Measurements from ENCODE around the gene FBXO10.
"Not testable (repeated sequence)": the region's sequence is repeated elsewhere in the genome, so short reads cannot be mapped to it uniquely, and the experiment has no call there.

DNA sequence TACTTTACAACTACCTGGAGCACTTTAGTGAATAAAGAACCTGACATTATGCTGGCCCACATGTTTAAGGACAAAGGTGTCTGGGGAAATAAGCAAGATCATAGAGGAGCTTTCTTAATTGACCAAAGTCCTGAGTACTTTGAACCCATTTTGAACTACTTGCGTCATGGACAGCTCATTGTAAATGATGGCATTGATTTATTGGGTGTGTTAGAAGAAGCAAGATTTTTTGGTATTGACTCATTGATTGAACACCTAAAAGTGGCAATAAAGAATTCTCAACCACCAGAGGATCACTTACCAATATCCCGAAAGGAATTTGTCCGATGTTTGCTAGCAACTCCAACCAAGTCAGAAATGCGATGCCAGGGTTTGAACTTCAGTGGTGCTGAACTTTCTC is 98.7 kb downstream of the FBXO10 start:
- TF ChIP-seq, protein P1, sequence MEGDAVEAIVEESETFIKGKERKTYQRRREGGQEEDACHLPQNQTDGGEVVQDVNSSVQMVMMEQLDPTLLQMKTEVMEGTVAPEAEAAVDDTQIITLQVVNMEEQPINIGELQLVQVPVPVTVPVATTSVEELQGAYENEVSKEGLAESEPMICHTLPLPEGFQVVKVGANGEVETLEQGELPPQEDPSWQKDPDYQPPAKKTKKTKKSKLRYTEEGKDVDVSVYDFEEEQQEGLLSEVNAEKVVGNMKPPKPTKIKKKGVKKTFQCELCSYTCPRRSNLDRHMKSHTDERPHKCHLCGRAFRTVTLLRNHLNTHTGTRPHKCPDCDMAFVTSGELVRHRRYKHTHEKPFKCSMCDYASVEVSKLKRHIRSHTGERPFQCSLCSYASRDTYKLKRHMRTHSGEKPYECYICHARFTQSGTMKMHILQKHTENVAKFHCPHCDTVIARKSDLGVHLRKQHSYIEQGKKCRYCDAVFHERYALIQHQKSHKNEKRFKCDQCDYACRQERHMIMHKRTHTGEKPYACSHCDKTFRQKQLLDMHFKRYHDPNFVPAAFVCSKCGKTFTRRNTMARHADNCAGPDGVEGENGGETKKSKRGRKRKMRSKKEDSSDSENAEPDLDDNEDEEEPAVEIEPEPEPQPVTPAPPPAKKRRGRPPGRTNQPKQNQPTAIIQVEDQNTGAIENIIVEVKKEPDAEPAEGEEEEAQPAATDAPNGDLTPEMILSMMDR (IDR thresholded peaks at IDR 0.05), result not testable (repeated sequence)
- TF ChIP-seq POLR2A (IDR thresholded peaks at IDR 0.05), result not testable (repeated sequence)

All from heart left ventricle (tissue), 13 donors.